Cardiac fibroblast (primary cell): ENCODE measurements around the gene HDAC9.

ENCODE experiments used
- DNase-seq, 2 donors: peaks; one replicate each; pipeline versions ENCODE4 v3.0.0 to v3.0.0-alpha.2; 2010; ENCODE audit warnings: low read depth in 2 of 2
- H3K4me3 ChIP-seq, 2 donors: replicated peaks in 1 of 2; 1 replicate in 1 of 2; 2 replicates in 1 of 2; pipeline ENCODE4 v1.5.1; 2011; ENCODE audit warnings: low read depth in 2 of 2, low read length in 2 of 2, mild to moderate bottlenecking in 2 of 2, moderate library complexity in 1 of 2
- CTCF ChIP-seq: IDR thresholded peaks from one replicate; pipeline ENCODE4 v1.5.1; 2011; ENCODE audit warnings: low read depth, mild to moderate bottlenecking, low read length, inconsistent platforms

Gene HDAC9

GRCh38 chr7:18530224-18531179 is 35.0 kb downstream of the HDAC9 start:
- DNase-seq, result peak in 1 of 2 donors; percentile 42

GRCh38 chr7:18531539-18531938 is 36.0 kb downstream of the HDAC9 start:
- no peak for TF ChIP-seq CTCF
- H3K4me3 ChIP-seq, result no peak overlapping the region
- no peak for DNase-seq

More at GRCh38 chr7:18530224-18531179, 35.0 kb downstream of the HDAC9 start:
- H3K4me3 ChIP-seq, result no peak overlapping the region
- TF ChIP-seq CTCF, result no peak

GRCh38 chr7:18532813-18533212 is 37.3 kb downstream of the HDAC9 start:
- DNase-seq, result no peak
- H3K4me3 ChIP-seq, result no peak overlapping the region
- no peak for TF ChIP-seq CTCF

- TF ChIP-seq CTCF, result no peak
- no peak overlapping the region for H3K4me3 ChIP-seq
- DNase-seq, result no peak
These were observed 38.9 kb downstream of the HDAC9 start for GRCh38 chr7:18534481-18534880.

GRCh38 chr7:18535810-18536415 is 40.4 kb downstream of the HDAC9 start:
- no peak overlapping the region for H3K4me3 ChIP-seq
- no peak for TF ChIP-seq CTCF
- DNase-seq, result no peak

- H3K4me3 ChIP-seq, result no peak overlapping the region
- DNase-seq, result no peak
- no peak for TF ChIP-seq CTCF
These were observed 40.9 kb downstream of the HDAC9 start for GRCh38 chr7:18536486-18536885.
